Keratinocyte (primary cell): Measurements from ENCODE around the gene TBPL2.

ENCODE experiments used
- EZH2 ChIP-seq: IDR thresholded peaks from one replicate; pipeline ENCODE4 v1.6.1; 2012; ENCODE audit warnings: inconsistent platforms, mild to moderate bottlenecking, low read length, moderate library complexity
- TF ChIP-seq, protein P1 (sequence below), 3 experiments: IDR thresholded peaks in 1 of 3; conservative IDR thresholded peaks in 1 of 3; optimal IDR thresholded peaks in 1 of 3; 2 replicates in 2 of 3; 3 replicates in 1 of 3; pipeline versions ENCODE3 to v1.5.1; 2011; ENCODE audit warnings: low read length in 3 of 3, mild to moderate bottlenecking in 3 of 3, moderate library complexity in 2 of 3, control low read depth in 1 of 3, inconsistent platforms in 1 of 3; ENCODE audit not compliant: insufficient read depth in 2 of 3; ENCODE audit errors: extremely low read depth in 1 of 3

DNA sequence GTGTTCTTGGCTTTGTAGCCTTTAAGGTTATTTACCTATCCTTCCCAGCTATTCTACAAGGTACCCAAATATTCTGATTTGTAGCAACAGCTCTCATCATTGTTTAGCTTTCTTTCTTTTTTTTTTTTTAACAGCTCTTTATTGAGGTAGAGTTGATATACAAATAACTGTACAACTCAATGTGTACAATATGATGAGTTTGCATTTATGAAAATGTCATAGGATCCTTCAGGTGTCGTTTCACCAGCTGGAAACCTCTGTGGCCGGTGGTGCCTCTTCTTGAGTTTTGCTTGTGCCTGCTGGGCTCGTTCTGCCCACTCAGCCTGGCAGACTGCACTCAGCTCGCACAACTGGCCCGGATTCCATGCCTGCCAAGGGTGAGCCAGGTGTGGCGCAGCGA is 26.9 kb upstream of the TBPL2 start:
- TF ChIP-seq, protein P1, sequence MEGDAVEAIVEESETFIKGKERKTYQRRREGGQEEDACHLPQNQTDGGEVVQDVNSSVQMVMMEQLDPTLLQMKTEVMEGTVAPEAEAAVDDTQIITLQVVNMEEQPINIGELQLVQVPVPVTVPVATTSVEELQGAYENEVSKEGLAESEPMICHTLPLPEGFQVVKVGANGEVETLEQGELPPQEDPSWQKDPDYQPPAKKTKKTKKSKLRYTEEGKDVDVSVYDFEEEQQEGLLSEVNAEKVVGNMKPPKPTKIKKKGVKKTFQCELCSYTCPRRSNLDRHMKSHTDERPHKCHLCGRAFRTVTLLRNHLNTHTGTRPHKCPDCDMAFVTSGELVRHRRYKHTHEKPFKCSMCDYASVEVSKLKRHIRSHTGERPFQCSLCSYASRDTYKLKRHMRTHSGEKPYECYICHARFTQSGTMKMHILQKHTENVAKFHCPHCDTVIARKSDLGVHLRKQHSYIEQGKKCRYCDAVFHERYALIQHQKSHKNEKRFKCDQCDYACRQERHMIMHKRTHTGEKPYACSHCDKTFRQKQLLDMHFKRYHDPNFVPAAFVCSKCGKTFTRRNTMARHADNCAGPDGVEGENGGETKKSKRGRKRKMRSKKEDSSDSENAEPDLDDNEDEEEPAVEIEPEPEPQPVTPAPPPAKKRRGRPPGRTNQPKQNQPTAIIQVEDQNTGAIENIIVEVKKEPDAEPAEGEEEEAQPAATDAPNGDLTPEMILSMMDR (optimal IDR thresholded peaks at IDR 0.05 in 1 of 3, IDR thresholded peaks at IDR 0.05 in 1 of 3, conservative IDR thresholded peaks at IDR 0.05 in 1 of 3; ENCODE audit: extremely low read depth in 1 of 3, insufficient read depth in 2 of 3, low read length in 3 of 3): no peak
- no peak for TF ChIP-seq EZH2
